Sigmoid colon (tissue), 7 donors: Measurements from ENCODE around the gene MAP1B. TPM values are rescaled to one million over a fixed set of nuclear protein-coding genes. Genes with fewer than 3 reads are reported as not detected.

ENCODE experiments used
- DNase-seq: peaks from one replicate; pipeline ENCODE4 v3.0.0-alpha.2; 2019
- H3K27ac ChIP-seq, 4 donors: fragments of 200-600 bp; sonication (generic); one replicate each; pipeline ENCODE4 v1.5.1; 2016 to 2019; ENCODE audit warnings: mild to moderate bottlenecking in 1 of 4
- H3K27me3 ChIP-seq, 3 donors: fragments of 200-600 bp; sonication (generic); one replicate each; pipeline ENCODE4 v1.5.1; 2019; ENCODE audit warnings: mild to moderate bottlenecking in 1 of 3
- H3K36me3 ChIP-seq, 4 donors: fragments of 200-600 bp; sonication (generic); one replicate each; pipeline ENCODE4 v1.5.1; 2016 to 2019
- H3K4me1 ChIP-seq, 4 donors: fragments of 200-600 bp; sonication (generic); one replicate each; pipeline ENCODE4 v1.5.1; 2017 to 2019
- H3K4me3 ChIP-seq, 4 donors: fragments of 200-600 bp; sonication (generic); one replicate each; pipeline ENCODE4 v1.5.1; 2017 to 2019; ENCODE audit warnings: mild to moderate bottlenecking in 2 of 4, moderate library complexity in 1 of 4
- H3K9me3 ChIP-seq, 4 donors: fragments of 200-600 bp in 3 of 4; sonication (generic) in 3 of 4; one replicate each; pipeline versions ENCODE4 v1.5.1 to v1.6.1; 2013 to 2019
- CTCF ChIP-seq, 4 experiments: fragments of 450-650 bp in 3 of 4; fragments of 200-600 bp in 1 of 4; IDR thresholded peaks; one replicate each; pipeline ENCODE4 v1.5.1; 2016 to 2019; ENCODE audit warnings: antibody characterized with exemption in 4 of 4, mild to moderate bottlenecking in 3 of 4, moderate library complexity in 2 of 4
- EP300 ChIP-seq, 4 donors: sonication (generic); formaldehyde crosslinking; IDR thresholded peaks; one replicate each; pipeline ENCODE4 v1.6.1; 2017; ENCODE audit warnings: antibody characterized with exemption in 4 of 4
- POLR2A ChIP-seq, 2 donors: fragments of 450-650 bp; IDR thresholded peaks; one replicate each; pipeline ENCODE4 v1.6.1; 2016; ENCODE audit warnings: antibody characterized with exemption in 2 of 2, mild to moderate bottlenecking in 2 of 2, moderate library complexity in 2 of 2
- POLR2AphosphoS5 ChIP-seq, 4 donors: sonication (generic); formaldehyde crosslinking; IDR thresholded peaks; one replicate each; pipeline ENCODE4 v1.6.1; 2017; ENCODE audit warnings: antibody characterized with exemption in 4 of 4
- WGBS, 2 donors: extraction: QIAGEN DNeasy Blood & Tissue Kit; methylation state at CpG; one replicate each; pipeline ENCODE4 v1.1.7; 2013; 5-methylcytosine and 5-hydroxymethylcytosine counted together
- intact Hi-C: fragments of 100-400 bp; cut with DNase I; formaldehyde crosslinking; loops from one replicate; pipeline ENCODE4 v1.15.1; 2023
- polyA plus RNA-seq, 3 donors: library from polyadenylated mRNA; stranded (reverse); fragments of 200-250 nt; gene quantifications; one replicate each; pipeline ENCODE4 v1.2.3, GENCODE V29; 2013
- total RNA-seq, 4 donors: library from RNA; depleted of rRNA; stranded (reverse); fragments of >200 nt; gene quantifications; one replicate each; pipeline ENCODE4 v1.1.0, GENCODE V29; 2016
- donor health status: healthy with polysubstance abuse.
- donor health status: Bipolar disorder and iron deficiency.
- donor health status: healthy.

The MAP1B gene
- total and polyA plus RNA-seq, 7 donors = 0.69 to 659 (median 98.6) TPM

DNA sequence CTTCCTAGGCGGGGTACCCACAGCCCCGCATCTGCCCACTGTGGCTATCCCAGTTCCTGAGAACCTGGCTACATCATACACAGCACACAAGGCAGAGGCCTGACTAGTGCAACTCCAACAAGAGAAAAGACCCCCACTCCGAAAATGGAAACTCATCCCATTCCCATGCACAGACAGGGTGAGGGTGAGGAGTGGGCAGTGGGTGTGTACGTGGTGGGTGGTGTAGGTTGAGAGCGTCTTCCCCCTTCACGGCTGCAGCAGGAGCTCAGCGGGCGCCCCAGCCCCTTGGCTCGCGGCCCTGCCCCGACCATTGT, 501 bp upstream of the MAP1B start:
- 21 to 22% methylated on average over 11 of the region's 11 CpGs for WGBS, 2 donors
- DNase-seq = no peak
- intact Hi-C loops = loop anchor here (1.0 to 5.0 kb wide), 3 partner anchors 141 to 324 kb away; no protein-coding TSS in a partner anchor
- no peak for TF ChIP-seq CTCF (IDR thresholded peaks at IDR 0.05)
- TF ChIP-seq POLR2A (IDR thresholded peaks at IDR 0.05) = no peak
- TF ChIP-seq EP300 (IDR thresholded peaks at IDR 0.05) = no peak
- no peak for TF ChIP-seq POLR2AphosphoS5 (IDR thresholded peaks at IDR 0.05)
- H3K36me3 ChIP-seq = no peaks in the 10 kb centered on the region
- H3K27ac ChIP-seq = peak overlapping the region; percentile 75 to 87 (median 82)
- H3K9me3 ChIP-seq = no peaks in the 10 kb centered on the region
- peak overlapping the region; percentile 68 to 89 (median 79) for H3K4me3 ChIP-seq
- H3K4me1 ChIP-seq = peaks cover 0 to 27% (median 16%) of the 10 kb centered on the region in 4 donors
- H3K27me3 ChIP-seq = no peaks in the 10 kb centered on the region

- peak overlapping the region; percentile 75 to 87 (median 82) for H3K27ac ChIP-seq
- intact Hi-C loops = loop anchor here (1.0 to 5.0 kb wide), 3 partner anchors 139 to 326 kb away; no protein-coding TSS in a partner anchor
- no peak for DNase-seq
- peaks cover 0 to 28% (median 19%) of the 10 kb centered on the region in 4 donors for H3K4me1 ChIP-seq
- no peaks in the 10 kb centered on the region for H3K9me3 ChIP-seq
- H3K36me3 ChIP-seq = no peaks in the 10 kb centered on the region
- H3K27me3 ChIP-seq = no peaks in the 10 kb centered on the region
- no peak for TF ChIP-seq CTCF (IDR thresholded peaks at IDR 0.05)
- H3K4me3 ChIP-seq = peak overlapping the region; percentile 68 to 89 (median 79)
- 1 to 4% methylated on average over 11 of the region's 11 CpGs for WGBS, 2 donors
Measured at GRCh38 chr5:72107901-72108201, 576 bp downstream of the MAP1B start.

DNA sequence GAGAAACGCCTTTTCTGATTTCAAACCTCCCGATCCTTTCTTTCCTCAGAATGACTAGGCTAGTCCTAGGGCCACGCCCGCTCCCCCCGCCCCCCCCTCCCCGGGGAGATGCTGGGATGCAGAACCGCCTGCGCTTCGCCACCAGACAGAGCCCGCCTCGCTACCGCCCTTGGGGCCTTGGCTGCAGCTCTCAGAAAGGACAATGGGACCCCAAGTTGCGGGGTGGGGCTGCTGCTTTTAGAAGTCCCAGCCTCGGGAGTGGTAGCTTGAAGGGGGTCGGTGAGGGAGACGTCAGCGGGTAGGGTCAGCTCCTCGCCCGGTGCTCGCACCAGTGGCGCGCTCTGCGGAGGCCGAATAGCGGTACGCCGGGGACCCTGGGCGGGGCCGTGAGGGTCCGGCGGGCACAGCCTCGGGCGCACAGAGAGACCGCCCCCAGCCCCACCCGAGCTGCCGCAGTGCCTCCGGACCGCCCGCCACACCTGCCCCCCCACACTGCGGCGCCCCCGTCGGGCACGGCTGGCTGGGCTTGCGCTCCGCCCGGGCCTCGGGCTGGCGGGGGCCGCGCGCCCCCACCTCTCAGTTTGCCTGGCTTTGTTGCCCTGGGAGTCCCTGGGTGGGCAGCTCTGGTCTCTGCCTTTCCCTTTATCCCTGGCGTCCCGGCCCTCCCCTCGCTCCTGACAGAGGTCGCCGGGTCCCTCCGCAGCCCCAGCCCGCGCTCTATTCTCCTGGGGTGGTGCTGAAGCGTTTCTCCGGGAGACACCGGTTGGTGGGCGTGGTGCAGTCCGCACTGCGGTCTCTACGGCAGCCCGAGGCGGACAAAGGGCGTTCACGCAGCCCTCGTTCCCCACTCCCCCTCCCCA, 1.2 kb downstream of the MAP1B start:
- intact Hi-C loops = loop anchor here (5.0 kb wide), 2 partner anchors 139 to 326 kb away; no protein-coding TSS in a partner anchor
- peaks cover 0 to 32% (median 19%) of the 10 kb centered on the region in 4 donors for H3K4me1 ChIP-seq
- peak in 1 of 2 donors; percentile 23 for TF ChIP-seq POLR2A (IDR thresholded peaks at IDR 0.05)
- peak; percentile 67 to 83 (median 72) for TF ChIP-seq POLR2AphosphoS5 (IDR thresholded peaks at IDR 0.05)
- TF ChIP-seq CTCF (IDR thresholded peaks at IDR 0.05) = no peak
- H3K36me3 ChIP-seq = no peaks in the 10 kb centered on the region
- WGBS, 2 donors = 1 to 2% methylated on average over 72 of the region's 72 CpGs
- no peaks in the 10 kb centered on the region for H3K27me3 ChIP-seq
- peak; percentile 85 for DNase-seq
- peak overlapping the region; percentile 68 to 89 (median 79) for H3K4me3 ChIP-seq
- H3K27ac ChIP-seq = peak overlapping the region; percentile 75 to 87 (median 82)
- H3K9me3 ChIP-seq = no peaks in the 10 kb centered on the region

DNA sequence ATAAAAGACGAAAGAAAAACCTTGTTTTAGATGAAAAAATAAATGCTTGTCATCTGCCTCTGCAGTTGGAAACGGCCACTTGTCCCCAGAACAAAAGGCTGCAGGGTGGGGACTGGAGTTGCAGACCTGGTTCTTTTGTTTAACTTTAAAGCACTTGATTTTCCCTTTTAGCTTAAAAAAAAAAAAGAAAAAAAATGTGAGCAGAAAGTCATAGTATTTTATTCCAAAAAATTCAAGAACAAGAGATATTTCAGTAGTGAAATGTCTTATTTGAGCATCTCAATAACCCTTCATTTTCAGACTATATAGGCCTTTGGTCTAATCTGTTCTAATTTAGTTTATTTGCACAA, 1.8 kb downstream of the MAP1B start:
- peak overlapping the region; percentile 75 to 87 (median 82) for H3K27ac ChIP-seq
- WGBS, 2 donors = 1 to 4% methylated on average over 2 of the region's 2 CpGs
- H3K4me3 ChIP-seq = peak overlapping the region; percentile 68 to 89 (median 79)
- intact Hi-C loops = loop anchor here (5.0 kb wide), 2 partner anchors 138 to 327 kb away; no protein-coding TSS in a partner anchor
- TF ChIP-seq EP300 (IDR thresholded peaks at IDR 0.05) (no peak), POLR2AphosphoS5 (IDR thresholded peaks at IDR 0.05) (no peak), POLR2A (IDR thresholded peaks at IDR 0.05) (no peak), CTCF (IDR thresholded peaks at IDR 0.05) (no peak)
- no peaks in the 10 kb centered on the region for H3K36me3 ChIP-seq
- H3K9me3 ChIP-seq = no peaks in the 10 kb centered on the region
- H3K4me1 ChIP-seq = peaks cover 0 to 32% (median 19%) of the 10 kb centered on the region in 4 donors
- DNase-seq = no peak
- no peaks in the 10 kb centered on the region for H3K27me3 ChIP-seq
